Stomach (tissue), 9 donors: ENCODE results near the gene PARP3. TPM values are rescaled to one million over a fixed set of nuclear protein-coding genes. Genes with fewer than 3 reads are reported as not detected.
A peak's percentile ranks its signal among the peaks of the same experiment; 100 is the strongest.
"Not testable (repeated sequence)": the region's sequence is repeated elsewhere in the genome, so short reads cannot be mapped to it uniquely, and the experiment has no call there.

Experiments
- DNase-seq, 2 donors: peaks; one replicate each; pipeline versions ENCODE4 v3.0.0 to v3.0.0-alpha.2; 2013 to 2019
- H3K27ac ChIP-seq, 5 donors: fragments of 200-600 bp in 4 of 5; sonication (generic) in 4 of 5; one replicate each; pipeline ENCODE4 v1.5.1; 2013 to 2019; ENCODE audit warnings: mild to moderate bottlenecking in 1 of 5, moderate library complexity in 1 of 5
- H3K27me3 ChIP-seq, 3 donors: fragments of 200-600 bp; sonication (generic); one replicate each; pipeline ENCODE4 v1.5.1; 2017 to 2019; ENCODE audit warnings: mixed run types in 1 of 3
- H3K36me3 ChIP-seq, 4 donors: fragments of 200-600 bp; sonication (generic); 1 replicate in 3 of 4; 2 replicates in 1 of 4; pipeline ENCODE4 v1.5.1; 2016 to 2019
- H3K4me1 ChIP-seq, 4 donors: fragments of 200-600 bp; sonication (generic); one replicate each; pipeline ENCODE4 v1.5.1; 2016 to 2019
- H3K4me3 ChIP-seq, 4 donors: fragments of 200-600 bp; sonication (generic) in 3 of 4; one replicate each; pipeline ENCODE4 v1.5.1; 2016 to 2019; ENCODE audit warnings: mild to moderate bottlenecking in 1 of 4
- H3K9me3 ChIP-seq, 4 donors: fragments of 200-600 bp; sonication (generic); one replicate each; pipeline ENCODE4 v1.5.1; 2016 to 2019
- CTCF ChIP-seq, 7 experiments: fragments of 450-650 bp in 4 of 7; fragments of 200-600 bp in 3 of 7; sonication (generic) in 3 of 7; IDR thresholded peaks; one replicate each; pipeline ENCODE4 v1.5.1; 2016 to 2019; ENCODE audit warnings: antibody characterized with exemption in 7 of 7, control low read depth in 2 of 7, mild to moderate bottlenecking in 1 of 7
- EP300 ChIP-seq: sonication (generic); formaldehyde crosslinking; IDR thresholded peaks from one replicate; pipeline ENCODE4 v1.6.1; 2017; ENCODE audit warnings: antibody characterized with exemption
- POLR2A ChIP-seq, 4 donors: fragments of 450-650 bp; IDR thresholded peaks; one replicate each; pipeline ENCODE4 v1.6.1; 2016; ENCODE audit warnings: antibody characterized with exemption in 4 of 4, control low read depth in 2 of 4, mild to moderate bottlenecking in 1 of 4, moderate library complexity in 1 of 4
- POLR2AphosphoS5 ChIP-seq, 3 donors: sonication (generic); formaldehyde crosslinking; IDR thresholded peaks; one replicate each; pipeline ENCODE4 v1.6.1; 2016; ENCODE audit warnings: antibody characterized with exemption in 3 of 3
- WGBS, 5 donors: extraction: QIAGEN DNeasy Blood & Tissue Kit in 3 of 5; methylation state at CpG; one replicate each; pipeline versions ENCODE4 v1.1.5 to v1.1.7; 2013 to 2018; 5-methylcytosine and 5-hydroxymethylcytosine counted together
- intact Hi-C: fragments of 100-400 bp; cut with DNase I; formaldehyde crosslinking; loops from one replicate; pipeline ENCODE4 v1.15.1; 2023; ENCODE audit warnings: low total_unique reads
- polyA plus RNA-seq, 3 donors: library from polyadenylated mRNA; stranded (reverse); fragments of 200-250 nt; gene quantifications; one replicate each; pipeline ENCODE4 v1.2.3, GENCODE V29; 2013
- total RNA-seq, 5 donors: library from RNA; depleted of rRNA; stranded (reverse); fragments of >200 nt; gene quantifications; one replicate each; pipeline versions ENCODE4 v1.1.0 to v1.2.3, GENCODE V29; 2014 to 2016
- donor health status: healthy with polysubstance abuse.
- donor health status: Bipolar disorder and iron deficiency.
- donor health status: healthy.

The PARP3 gene
- total and polyA plus RNA-seq, 8 donors: 10.6 to 39.7 (median 16.0) TPM

- WGBS, 5 donors: 74 to 83% (median 76%) methylated on average over 15 of the region's 15 CpGs
- TF ChIP-seq POLR2A (IDR thresholded peaks at IDR 0.05): no peak
- no peak for TF ChIP-seq POLR2AphosphoS5 (IDR thresholded peaks at IDR 0.05)
- no peak for TF ChIP-seq CTCF (IDR thresholded peaks at IDR 0.05)
- no peak for TF ChIP-seq EP300
- H3K27me3 ChIP-seq: no peaks in the 10 kb centered on the region
- H3K4me1 ChIP-seq: peaks cover 13 to 71% (median 41%) of the 10 kb centered on the region in 4 donors
- no peak for DNase-seq
- H3K4me3 ChIP-seq: no peak overlapping the region
- peaks cover 15 to 25% (median 25%) of the 10 kb centered on the region in 4 donors for H3K36me3 ChIP-seq
- H3K27ac ChIP-seq: peak overlapping the region in 2 of 5 donors; percentile 3 to 49
- H3K9me3 ChIP-seq: no peaks in the 10 kb centered on the region
- intact Hi-C loops: no loop called here
These were observed 46.4 kb downstream of the PARP3 start for GRCh38 chr3:51988286-51989146.

- H3K4me1 ChIP-seq: peaks cover 18 to 72% (median 51%) of the 10 kb centered on the region in 4 donors
- DNase-seq, H3K27me3 ChIP-seq, H3K9me3 ChIP-seq, intact Hi-C loops, H3K4me3 ChIP-seq: not testable (repeated sequence)
- peaks cover 29 to 41% (median 40%) of the 10 kb centered on the region in 4 donors for H3K36me3 ChIP-seq
- H3K27ac ChIP-seq: peak overlapping the region in 2 of 5 donors; percentile 9 to 46
- 74 to 86% (median 79%) methylated on average over 13 to 38 of the region's 38 CpGs for WGBS, 5 donors
These were observed 48.4 kb downstream of the PARP3 start for GRCh38 chr3:51990501-51990971.

GRCh38 chr3:51992017-51992682 lies 50.0 kb downstream of the PARP3 start:
- Histone ChIP-seq H3K4me3 (no peak overlapping the region), H3K9me3 (no peaks in the 10 kb centered on the region), H3K27ac (peak overlapping the region in 1 of 5 donors; percentile 11), H3K4me1 (peaks cover 18 to 63% (median 43%) of the 10 kb centered on the region in 4 donors), H3K36me3 (peaks cover 29 to 41% (median 40%) of the 10 kb centered on the region in 4 donors), H3K27me3 (no peaks in the 10 kb centered on the region)
- intact Hi-C loops: no loop called here
- TF ChIP-seq EP300 (no peak), POLR2AphosphoS5 (IDR thresholded peaks at IDR 0.05) (no peak), CTCF (IDR thresholded peaks at IDR 0.05) (no peak), POLR2A (IDR thresholded peaks at IDR 0.05) (no peak)
- 61 to 76% (median 69%) methylated on average over 3 of the region's 3 CpGs for WGBS, 5 donors
- no peak for DNase-seq

GRCh38 chr3:51993657-51994056 lies 51.5 kb downstream of the PARP3 start:
- H3K9me3 ChIP-seq, intact Hi-C loops, H3K4me3 ChIP-seq, DNase-seq, H3K27ac ChIP-seq, H3K27me3 ChIP-seq: not testable (repeated sequence)
- peaks cover 18 to 63% (median 45%) of the 10 kb centered on the region in 4 donors for H3K4me1 ChIP-seq
- 67 to 83% (median 79%) methylated on average over 3 to 10 of the region's 13 CpGs; no CpG with 5 or more reads in 1 of the 5 donors for WGBS, 5 donors
- peaks cover 29 to 41% (median 40%) of the 10 kb centered on the region in 4 donors for H3K36me3 ChIP-seq

GRCh38 chr3:51994530-51994929 lies 52.4 kb downstream of the PARP3 start:
- peak overlapping the region; percentile 76 to 93 (median 80) for H3K4me3 ChIP-seq
- H3K27me3 ChIP-seq: peaks cover 0 to 7% (median 0%) of the 10 kb centered on the region in 3 donors
- no peak for DNase-seq
- peak overlapping the region in 4 of 5 donors; percentile 89 to 91 (median 90) for H3K27ac ChIP-seq
- H3K9me3 ChIP-seq: no peaks in the 10 kb centered on the region
- intact Hi-C loops: no loop called here
- peaks cover 29 to 41% (median 40%) of the 10 kb centered on the region in 4 donors for H3K36me3 ChIP-seq
- 54 to 71% (median 61%) methylated on average over 2 of the region's 2 CpGs for WGBS, 5 donors
- H3K4me1 ChIP-seq: peaks cover 18 to 59% (median 42%) of the 10 kb centered on the region in 4 donors
- TF ChIP-seq EP300: no peak
- TF ChIP-seq POLR2A (IDR thresholded peaks at IDR 0.05): no peak
- TF ChIP-seq POLR2AphosphoS5 (IDR thresholded peaks at IDR 0.05): no peak
- TF ChIP-seq CTCF (IDR thresholded peaks at IDR 0.05): no peak
